GM12892 (cell line): ENCODE measurements around the gene TBX3.
"Not testable (repeated sequence)": the region's sequence is repeated elsewhere in the genome, so short reads cannot be mapped to it uniquely, and the experiment has no call there.

Experiments
- POLR2A ChIP-seq: IDR thresholded peaks from 2 replicates; pipeline ENCODE4 v1.6.1; 2011; ENCODE audit warnings: low read depth, low read length, control low read depth
- POLR2AphosphoS5 ChIP-seq: IDR thresholded peaks from 2 replicates; pipeline ENCODE4 v1.6.1; 2011; ENCODE audit warnings: low read depth, low read length, control low read depth

DNA sequence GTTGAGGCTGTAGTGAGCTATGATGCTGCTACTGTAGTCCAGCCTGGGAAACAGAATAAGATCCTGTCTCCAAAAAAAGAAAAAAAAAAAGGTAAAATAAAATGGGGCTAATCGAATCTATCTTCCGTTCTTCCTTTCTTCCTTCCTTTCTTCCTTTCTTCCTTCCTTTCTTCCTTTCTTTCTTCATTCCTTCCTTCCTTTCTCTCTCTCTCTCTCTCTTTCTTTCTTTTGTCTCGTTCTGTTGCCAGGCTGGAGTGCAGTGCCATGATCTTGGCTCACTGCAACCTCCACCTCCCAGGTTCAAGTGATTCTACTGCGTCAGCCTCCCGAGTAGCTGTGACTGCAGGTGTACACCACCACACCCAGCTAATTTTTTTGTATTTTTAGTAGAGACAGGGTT lies 24.6 kb upstream of the TBX3 start:
- TF ChIP-seq POLR2A, POLR2AphosphoS5: not testable (repeated sequence)
